ENCODE results near the gene SMAD9. TPM values are rescaled to one million over a fixed set of nuclear protein-coding genes. Genes with fewer than 3 reads are reported as not detected.

Gene SMAD9
- polyA plus RNA-seq, 1 of the 3 experiments (the other 2 are of a cell fraction) = 3.1 TPM

DNA sequence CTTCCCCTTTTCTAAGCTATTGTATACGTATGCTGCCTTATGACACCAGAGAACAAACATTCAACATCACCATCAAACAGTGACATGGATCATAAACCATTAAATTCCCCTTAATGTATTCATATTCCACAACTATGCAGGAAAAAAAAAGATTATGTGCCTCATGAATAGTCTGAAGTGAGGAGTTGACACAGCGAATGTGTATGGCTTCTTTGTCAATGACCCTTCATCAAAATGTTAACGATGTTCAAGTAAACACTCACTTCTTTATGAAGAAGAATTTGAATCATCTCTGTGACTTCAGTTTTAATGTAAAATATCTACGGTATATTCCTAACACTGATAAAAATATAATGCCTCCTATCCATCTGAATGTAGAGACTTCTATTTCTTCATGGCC, 44.6 kb downstream of the SMAD9 start:
- Histone ChIP-seq H3K79me2 (ENCODE audit: insufficient read depth) (peaks cover 33% of the 10 kb centered on the region; the same call in 1 of the 2 replicates), H2AFZ (ENCODE audit: low read depth) (no peak overlapping the region), H3K9me2 (no peaks in the 10 kb centered on the region), H3K27ac (ENCODE audit: low read depth in 2 of 2, low read length in 1 of 2) (no peak overlapping the region; a peak in 2 of 4 replicates), H3K9ac (no peak overlapping the region), H3K4me1 (ENCODE audit: control insufficient read depth in 1 of 2, insufficient read depth in 2 of 2, low read depth in 1 of 2, low read length in 1 of 2) (peaks cover 7 to 9% of the 10 kb centered on the region in 2 experiments; a peak in 3 of 4 replicates), H4K20me1 (ENCODE audit: insufficient read depth) (no peaks in the 10 kb centered on the region), H3K4me3 (ENCODE audit: low read depth in 2 of 2, low read length in 1 of 2) (no peak overlapping the region), H3F3A (replicated peaks; ENCODE audit: insufficient read depth) (no peaks in the 10 kb centered on the region), H3K36me3 (replicated peaks in 1 of 2; ENCODE audit: control insufficient read depth in 1 of 2, insufficient read depth in 2 of 2, low read length in 1 of 2) (peaks cover 17 to 41% of the 10 kb centered on the region in 2 experiments), H3K27me3 (ENCODE audit: insufficient read depth) (no peaks in the 10 kb centered on the region), H3K4me2 (no peak overlapping the region), H3K9me3 (no peaks in the 10 kb centered on the region)
- TF ChIP-seq GATA2 (CRISPR knock-in tag; IDR thresholded peaks at IDR 0.05) (no peak), EZH2phosphoT487 (IDR thresholded peaks at IDR 0.05; ENCODE audit: borderline replicate concordance, low read depth) (no peak), CHD2 (IDR thresholded peaks at IDR 0.05; ENCODE audit: low read length, partially characterized antibody) (no peak), YY1 (IDR thresholded peaks at IDR 0.05; ENCODE audit: low read depth) (no peak), GABPA (IDR thresholded peaks at IDR 0.05; ENCODE audit: low read depth) (no peak), RCOR1 (IDR thresholded peaks at IDR 0.05; ENCODE audit: low read length) (no peak), MXI1 (IDR thresholded peaks at IDR 0.05; ENCODE audit: low read depth, low read length) (no peak), TCF12 (IDR thresholded peaks at IDR 0.05) (no peak), FOSL2 (IDR thresholded peaks at IDR 0.05; ENCODE audit: borderline replicate concordance, low read depth) (no peak), RAD21 (IDR thresholded peaks at IDR 0.05; ENCODE audit: low read length) (no peak), TEAD4 (IDR thresholded peaks at IDR 0.05; ENCODE audit: borderline replicate concordance, insufficient read depth) (no peak)
- TF ChIP-seq, protein P1, sequence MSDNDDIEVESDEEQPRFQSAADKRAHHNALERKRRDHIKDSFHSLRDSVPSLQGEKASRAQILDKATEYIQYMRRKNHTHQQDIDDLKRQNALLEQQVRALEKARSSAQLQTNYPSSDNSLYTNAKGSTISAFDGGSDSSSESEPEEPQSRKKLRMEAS (IDR thresholded peaks at IDR 0.05; ENCODE audit: low read depth) = no peak
- ChIA-PET CTCF (interaction anchor here (1.6 kb wide), 1 partner anchor 17 kb away, joined by 7 read pairs; no protein-coding TSS in a partner anchor), POLR2A (no interaction called here)
- DNase-seq = no peak
- WGBS (ENCODE audit: low lambda C conversion rate) = 90% methylated on average over 4 of the region's 4 CpGs

DNA sequence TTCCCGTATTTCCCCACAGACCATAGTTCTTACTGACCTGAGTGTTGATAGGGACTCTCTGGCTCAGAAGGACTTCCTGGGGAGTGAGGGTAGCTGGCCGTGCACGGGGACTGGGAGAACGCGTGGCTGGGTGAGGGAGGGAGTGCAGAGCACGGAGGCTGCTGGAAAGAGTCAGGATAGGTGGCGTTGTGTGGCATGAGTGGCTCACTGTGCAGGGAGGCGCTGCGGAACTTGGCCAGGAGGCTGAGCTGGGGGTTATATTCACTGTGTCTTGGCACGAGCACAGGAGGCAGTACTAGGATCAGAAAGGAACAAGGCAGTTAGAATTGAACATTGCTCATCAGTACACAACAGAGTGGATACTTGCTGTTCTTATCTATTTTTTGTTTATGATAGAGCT, 47.4 kb downstream of the SMAD9 start:
- TF ChIP-seq POLR2AphosphoS5 (IDR thresholded peaks at IDR 0.05; ENCODE audit: low read depth, low read length) (no peak), MEF2A (IDR thresholded peaks at IDR 0.05; ENCODE audit: borderline replicate concordance, low read depth) (no peak), FOXM1 (IDR thresholded peaks at IDR 0.05; ENCODE audit: low read depth) (no peak), MXI1 (IDR thresholded peaks at IDR 0.05; ENCODE audit: low read depth, low read length) (no peak), RFX5 (IDR thresholded peaks at IDR 0.05; ENCODE audit: low read length) (no peak)
- TF ChIP-seq, protein P2, sequence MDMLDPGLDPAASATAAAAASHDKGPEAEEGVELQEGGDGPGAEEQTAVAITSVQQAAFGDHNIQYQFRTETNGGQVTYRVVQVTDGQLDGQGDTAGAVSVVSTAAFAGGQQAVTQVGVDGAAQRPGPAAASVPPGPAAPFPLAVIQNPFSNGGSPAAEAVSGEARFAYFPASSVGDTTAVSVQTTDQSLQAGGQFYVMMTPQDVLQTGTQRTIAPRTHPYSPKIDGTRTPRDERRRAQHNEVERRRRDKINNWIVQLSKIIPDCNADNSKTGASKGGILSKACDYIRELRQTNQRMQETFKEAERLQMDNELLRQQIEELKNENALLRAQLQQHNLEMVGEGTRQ (IDR thresholded peaks at IDR 0.05; ENCODE audit: borderline replicate concordance, low read depth, low read length) = no peak
- TF ChIP-seq, protein P3, sequence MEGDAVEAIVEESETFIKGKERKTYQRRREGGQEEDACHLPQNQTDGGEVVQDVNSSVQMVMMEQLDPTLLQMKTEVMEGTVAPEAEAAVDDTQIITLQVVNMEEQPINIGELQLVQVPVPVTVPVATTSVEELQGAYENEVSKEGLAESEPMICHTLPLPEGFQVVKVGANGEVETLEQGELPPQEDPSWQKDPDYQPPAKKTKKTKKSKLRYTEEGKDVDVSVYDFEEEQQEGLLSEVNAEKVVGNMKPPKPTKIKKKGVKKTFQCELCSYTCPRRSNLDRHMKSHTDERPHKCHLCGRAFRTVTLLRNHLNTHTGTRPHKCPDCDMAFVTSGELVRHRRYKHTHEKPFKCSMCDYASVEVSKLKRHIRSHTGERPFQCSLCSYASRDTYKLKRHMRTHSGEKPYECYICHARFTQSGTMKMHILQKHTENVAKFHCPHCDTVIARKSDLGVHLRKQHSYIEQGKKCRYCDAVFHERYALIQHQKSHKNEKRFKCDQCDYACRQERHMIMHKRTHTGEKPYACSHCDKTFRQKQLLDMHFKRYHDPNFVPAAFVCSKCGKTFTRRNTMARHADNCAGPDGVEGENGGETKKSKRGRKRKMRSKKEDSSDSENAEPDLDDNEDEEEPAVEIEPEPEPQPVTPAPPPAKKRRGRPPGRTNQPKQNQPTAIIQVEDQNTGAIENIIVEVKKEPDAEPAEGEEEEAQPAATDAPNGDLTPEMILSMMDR (IDR thresholded peaks at IDR 0.05) = no peak
- H2AFZ ChIP-seq (ENCODE audit: low read depth) = no peak overlapping the region
- ChIA-PET POLR2A (no interaction called here), CTCF (interaction anchor here (0.7 to 1.2 kb wide), 4 partner anchors 10 to 102 kb away, joined by 3 to 4 read pairs (median 3); no protein-coding TSS in a partner anchor)
- H3K4me1 ChIP-seq (ENCODE audit: control insufficient read depth in 1 of 2, insufficient read depth in 2 of 2, low read depth in 1 of 2, low read length in 1 of 2) = peaks cover 7 to 9% of the 10 kb centered on the region in 2 experiments; a peak in 3 of 4 replicates
- no peaks in the 10 kb centered on the region for H3K9me3 ChIP-seq
- H3F3A ChIP-seq (replicated peaks; ENCODE audit: insufficient read depth) = no peaks in the 10 kb centered on the region
- no peaks in the 10 kb centered on the region for H3K9me2 ChIP-seq
- no peak overlapping the region for H3K4me3 ChIP-seq (ENCODE audit: low read depth in 2 of 2, low read length in 1 of 2)
- no peaks in the 10 kb centered on the region for H3K27me3 ChIP-seq (ENCODE audit: insufficient read depth)
- no peak overlapping the region for H3K27ac ChIP-seq (ENCODE audit: low read depth in 2 of 2, low read length in 1 of 2)
- peaks cover 11 to 47% of the 10 kb centered on the region in 2 experiments for H3K36me3 ChIP-seq (replicated peaks in 1 of 2; ENCODE audit: control insufficient read depth in 1 of 2, insufficient read depth in 2 of 2, low read length in 1 of 2)
- H4K20me1 ChIP-seq (ENCODE audit: insufficient read depth) = no peaks in the 10 kb centered on the region
- DNase-seq = no peak
- no peak overlapping the region for H3K4me2 ChIP-seq
- WGBS (ENCODE audit: low lambda C conversion rate) = 87% methylated on average over 10 of the region's 10 CpGs
- no peak overlapping the region for H3K9ac ChIP-seq
- H3K79me2 ChIP-seq (ENCODE audit: insufficient read depth) = peaks cover 24% of the 10 kb centered on the region; the same call in 1 of the 2 replicates
